ENCODE data around the gene GRIK2.

GRCh38 chr6:101683884-101684283 is 290.4 kb downstream of the GRIK2 start:
- TF ChIP-seq CTCF (conservative IDR thresholded peaks at IDR 0.05; ENCODE audit: low read depth, low read length) (no peak), USF2 (IDR thresholded peaks at IDR 0.05; ENCODE audit: low read depth, low read length) (no peak), POLR2A (IDR thresholded peaks at IDR 0.05; ENCODE audit: low read depth, low read length) (no peak), MAFK (IDR thresholded peaks at IDR 0.05; ENCODE audit: low read depth, low read length) (no peak), MXI1 (IDR thresholded peaks at IDR 0.05; ENCODE audit: borderline replicate concordance, low read depth, low read length) (no peak), RAD21 (IDR thresholded peaks at IDR 0.05; ENCODE audit: low read length) (no peak), MAZ (IDR thresholded peaks at IDR 0.05; ENCODE audit: borderline replicate concordance, low read depth, low read length) (no peak), SMC3 (IDR thresholded peaks at IDR 0.05; ENCODE audit: low read depth, low read length) (no peak), CEBPB (IDR thresholded peaks at IDR 0.05; ENCODE audit: low read depth, low read length) (no peak), ELK1 (IDR thresholded peaks at IDR 0.05; ENCODE audit: borderline replicate concordance, low read depth, low read length) (no peak), RFX5 (IDR thresholded peaks at IDR 0.05; ENCODE audit: low read depth, low read length) (no peak), RCOR1 (IDR thresholded peaks at IDR 0.05; ENCODE audit: insufficient replicate concordance, low read length) (no peak)

Measured in IMR-90 (cell line).